VCaP (cell line): ENCODE measurements around the gene NKAIN2.
"Not testable (repeated sequence)": the region's sequence is repeated elsewhere in the genome, so short reads cannot be mapped to it uniquely, and the experiment has no call there.

Experiments
- H3K27ac ChIP-seq: fragments of 450-650 bp; 2 replicates; pipeline ENCODE4 v1.5.1; 2017
- CTCF ChIP-seq: fragments of 450-650 bp; conservative IDR thresholded peaks from 2 replicates; pipeline ENCODE4 v1.5.1; 2017; ENCODE audit warnings: mild to moderate bottlenecking, moderate library complexity

NKAIN2 gene

DNA sequence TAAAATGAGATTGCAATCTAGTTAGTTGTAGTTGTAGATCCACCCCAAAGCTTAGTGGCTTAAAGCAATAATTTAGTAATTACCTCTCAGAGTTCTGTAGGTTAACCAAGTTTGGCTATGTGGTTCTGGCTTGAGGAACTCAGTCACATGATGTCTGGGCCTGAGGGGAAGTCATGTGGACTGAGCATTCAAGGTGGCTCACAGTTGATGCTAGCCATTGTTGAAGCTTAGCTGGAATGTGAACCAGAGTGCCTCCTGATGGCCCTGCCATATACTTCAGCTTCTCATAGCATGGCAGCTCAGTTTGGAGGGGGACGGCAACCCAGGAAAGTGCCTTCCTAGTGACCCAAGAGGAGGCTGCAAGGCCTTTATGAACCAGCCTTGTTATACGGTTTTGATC is 895.4 kb downstream of the NKAIN2 start:
- TF ChIP-seq CTCF, result no peak
- H3K27ac ChIP-seq, result no peak overlapping the region

DNA sequence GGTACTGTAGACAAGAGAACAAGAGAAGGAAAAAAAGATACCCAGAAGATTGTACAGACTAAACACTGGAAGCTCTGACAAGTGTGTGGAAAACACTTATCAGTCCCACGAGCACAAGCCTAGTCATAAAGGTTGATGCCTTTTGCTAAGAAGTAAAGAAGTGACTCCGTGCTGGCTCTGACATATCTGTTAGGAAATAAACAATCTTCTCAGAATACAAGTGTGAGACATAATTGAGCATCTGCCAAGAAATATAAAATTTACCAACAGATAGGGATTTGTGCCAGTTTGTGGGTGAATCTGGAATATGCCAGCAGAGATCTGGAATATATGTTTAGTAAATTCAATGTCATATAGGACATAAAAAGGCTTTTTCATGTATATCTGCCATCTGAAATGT is 899.9 kb downstream of the NKAIN2 start:
- no peak for TF ChIP-seq CTCF
- no peak overlapping the region for H3K27ac ChIP-seq

DNA sequence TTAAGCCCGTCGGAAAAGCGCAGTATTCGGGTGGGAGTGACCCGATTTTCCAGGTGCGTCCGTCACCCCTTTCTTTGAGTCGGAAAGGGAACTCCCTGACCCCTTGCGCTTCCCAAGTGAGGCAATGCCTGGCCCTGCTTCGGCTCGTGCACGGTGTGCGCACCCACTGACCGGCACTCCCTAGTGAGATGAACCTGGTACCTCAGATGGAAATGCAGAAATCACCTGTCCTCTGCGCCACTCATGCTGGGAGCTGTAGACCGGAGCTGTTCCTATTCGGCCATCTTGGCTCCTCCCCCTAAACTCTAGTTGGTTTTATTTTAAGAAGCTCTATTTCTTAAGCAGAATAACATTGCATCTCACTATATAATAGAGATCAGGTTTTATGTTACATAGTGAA is 908.9 kb downstream of the NKAIN2 start:
- H3K27ac ChIP-seq, result not testable (repeated sequence)

DNA sequence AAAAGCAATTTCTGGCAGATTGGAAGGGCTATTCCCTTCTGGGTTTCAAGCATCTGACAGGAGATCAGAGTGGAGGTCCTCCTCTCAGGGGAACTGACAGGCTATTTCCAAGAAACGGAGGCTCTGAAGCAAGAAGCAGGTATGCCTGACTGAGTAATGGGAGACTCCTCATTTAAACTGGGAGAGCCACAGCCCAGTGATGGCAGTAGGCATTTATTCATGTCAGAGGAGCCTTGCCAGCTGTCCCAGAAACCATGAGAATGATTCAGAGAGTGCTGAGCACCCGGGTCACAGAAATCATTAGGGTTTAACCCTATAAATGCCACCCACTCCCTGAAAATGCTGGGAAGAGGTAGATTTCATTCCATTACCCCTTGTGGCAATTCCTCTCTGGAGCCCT is 911.1 kb downstream of the NKAIN2 start:
- H3K27ac ChIP-seq, result no peak overlapping the region
- no peak for TF ChIP-seq CTCF

DNA sequence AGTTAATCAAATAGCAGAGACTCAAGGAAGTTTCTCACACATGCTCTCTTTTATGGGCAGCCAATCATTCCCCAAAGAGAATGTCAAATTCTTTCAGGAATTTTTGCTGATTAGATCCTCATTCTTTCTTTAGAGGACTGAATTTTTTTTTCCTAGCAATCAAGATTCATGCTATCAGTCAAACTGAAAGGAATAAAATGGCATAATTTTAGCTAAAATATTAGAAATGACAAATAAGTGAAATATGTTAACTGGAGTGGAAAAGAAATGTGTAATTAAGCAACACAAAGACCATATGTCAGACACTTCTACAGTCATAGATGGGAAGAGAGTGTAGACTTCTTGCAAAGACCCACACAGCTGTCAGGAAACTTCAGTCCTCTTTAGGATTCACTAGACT is 916.2 kb downstream of the NKAIN2 start:
- TF ChIP-seq CTCF, result no peak
- H3K27ac ChIP-seq, result no peak overlapping the region

- TF ChIP-seq CTCF, result no peak
- no peak overlapping the region for H3K27ac ChIP-seq
Observed at GRCh38 chr6:124721331-124721730, 917.7 kb downstream of the NKAIN2 start.

DNA sequence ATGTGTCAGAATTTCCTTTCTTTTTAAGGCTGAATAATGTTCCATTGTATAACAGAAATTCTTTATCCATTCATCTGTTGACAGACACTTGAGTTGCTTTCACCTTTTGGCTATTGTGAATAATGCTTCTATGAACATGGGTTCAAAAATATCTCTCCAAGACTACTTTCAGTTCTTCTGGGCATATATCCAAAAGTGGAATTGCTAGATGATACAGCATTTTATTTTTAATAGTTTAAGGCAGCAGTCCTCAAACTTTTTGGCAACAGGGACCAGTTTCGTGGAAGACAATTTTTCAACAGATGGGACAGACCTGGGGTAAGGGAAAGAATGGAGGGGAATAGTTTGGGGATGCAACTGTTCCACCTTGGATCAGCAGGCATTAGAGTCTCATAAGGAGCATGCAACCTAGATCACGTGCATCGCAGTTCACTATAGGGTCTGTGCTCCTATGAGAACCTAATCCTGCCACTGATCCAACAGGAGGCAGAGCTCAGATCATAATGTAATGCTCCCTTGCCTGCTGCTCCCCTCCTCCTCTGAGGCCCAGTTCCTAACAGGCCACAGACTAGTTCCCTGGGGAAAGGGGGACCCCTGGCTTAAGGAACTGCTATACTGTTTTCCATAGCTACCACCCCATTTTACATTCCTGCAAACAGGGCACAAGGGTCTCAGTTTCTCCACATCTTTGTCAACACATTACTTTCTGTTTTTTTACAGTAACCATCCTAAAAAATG is 918.6 kb downstream of the NKAIN2 start:
- H3K27ac ChIP-seq, result no peak overlapping the region
- no peak for TF ChIP-seq CTCF

- H3K27ac ChIP-seq, result no peak overlapping the region
- no peak for TF ChIP-seq CTCF
Observed at GRCh38 chr6:124723671-124724070, 920.0 kb downstream of the NKAIN2 start.

- not testable (repeated sequence) for H3K27ac ChIP-seq
Observed at GRCh38 chr6:124737804-124738203, 934.1 kb downstream of the NKAIN2 start.
